Trophoblast cell (in vitro differentiated cells and primary cell): Measurements from ENCODE around the gene OSTN.

Source experiments
- DNase-seq, 2 donors: peaks; one replicate each; pipeline ENCODE4 v3.0.0-alpha.2; 2016
- H2AFZ ChIP-seq: 2 replicates; pipeline ENCODE4 v1.6.1; 2013; ENCODE audit warnings: low read length, moderate library complexity, mild to moderate bottlenecking; ENCODE audit not compliant: insufficient read depth, poor library complexity
- H2AK5ac ChIP-seq: 2 replicates; pipeline ENCODE4 v1.6.1; 2013; ENCODE audit warnings: mild to moderate bottlenecking, low read length
- H2BK120ac ChIP-seq: 2 replicates; pipeline ENCODE4 v1.6.1; 2013; ENCODE audit warnings: low read length, mild to moderate bottlenecking, moderate library complexity; ENCODE audit not compliant: insufficient read depth, poor library complexity
- H2BK12ac ChIP-seq: 2 replicates; pipeline ENCODE4 v1.6.1; 2013; ENCODE audit warnings: mild to moderate bottlenecking, low read length, moderate library complexity
- H2BK5ac ChIP-seq: 2 replicates; pipeline ENCODE4 v1.6.1; 2013; ENCODE audit warnings: low read length, low read depth, moderate library complexity, mild to moderate bottlenecking; ENCODE audit not compliant: poor library complexity
- H3K14ac ChIP-seq: 2 replicates; pipeline ENCODE4 v1.6.1; 2013; ENCODE audit warnings: mild to moderate bottlenecking, low read length
- H3K18ac ChIP-seq: 2 replicates; pipeline ENCODE4 v1.6.1; 2013; ENCODE audit warnings: mild to moderate bottlenecking, low read length
- H3K23ac ChIP-seq: 2 replicates; pipeline ENCODE4 v1.6.1; 2013; ENCODE audit warnings: low read length
- H3K27ac ChIP-seq: 2 replicates; pipeline ENCODE4 v1.5.1; 2013; ENCODE audit warnings: low read depth, mild to moderate bottlenecking, inconsistent platforms, low read length, moderate library complexity
- H3K27me3 ChIP-seq: 2 replicates; pipeline ENCODE4 v1.6.1; 2013; ENCODE audit warnings: inconsistent platforms, mild to moderate bottlenecking, low read length, moderate library complexity; ENCODE audit not compliant: insufficient read depth
- H3K36me3 ChIP-seq, 2 experiments: 1 replicate in 1 of 2; 2 replicates in 1 of 2; pipeline ENCODE4 v1.6.1; 2013; ENCODE audit warnings: low read length in 2 of 2, mild to moderate bottlenecking in 2 of 2, moderate library complexity in 1 of 2; ENCODE audit not compliant: insufficient read depth in 2 of 2, control insufficient read depth in 1 of 2
- H3K4ac ChIP-seq: 2 replicates; pipeline ENCODE4 v1.6.1; 2013; ENCODE audit warnings: low read depth, mild to moderate bottlenecking, low read length, moderate library complexity
- H3K4me1 ChIP-seq, 2 experiments: 1 replicate in 1 of 2; 2 replicates in 1 of 2; pipeline ENCODE4 v1.6.1; 2013; ENCODE audit warnings: low read length in 2 of 2, mild to moderate bottlenecking in 2 of 2, moderate library complexity in 1 of 2; ENCODE audit not compliant: insufficient read depth in 2 of 2, control insufficient read depth in 1 of 2
- H3K4me2 ChIP-seq: 2 replicates; pipeline ENCODE4 v1.6.1; 2013; ENCODE audit warnings: inconsistent platforms, mild to moderate bottlenecking, low read length, moderate library complexity
- H3K4me3 ChIP-seq: 2 replicates; pipeline ENCODE4 v1.5.1; 2013; ENCODE audit warnings: mild to moderate bottlenecking, low read depth, low read length, inconsistent platforms
- H3K79me1 ChIP-seq: one replicate; pipeline ENCODE4 v1.6.1; 2013; ENCODE audit warnings: low read length
- H3K79me2 ChIP-seq: 2 replicates; pipeline ENCODE4 v1.6.1; 2013; ENCODE audit warnings: low read length, mild to moderate bottlenecking; ENCODE audit not compliant: control insufficient read depth, insufficient read depth, poor library complexity
- H3K9ac ChIP-seq: 2 replicates; pipeline ENCODE4 v1.6.1; 2013; ENCODE audit warnings: mild to moderate bottlenecking, low read length
- H3K9me3 ChIP-seq: 2 replicates; pipeline ENCODE4 v1.6.1; 2013; ENCODE audit warnings: low read depth, mild to moderate bottlenecking, control low read depth, inconsistent platforms, low read length; ENCODE audit not compliant: insufficient read depth
- H4K12ac ChIP-seq: 2 replicates; pipeline ENCODE4 v1.6.1; 2013; ENCODE audit warnings: low read depth, mild to moderate bottlenecking, low read length, moderate library complexity
- H4K8ac ChIP-seq: 2 replicates; pipeline ENCODE4 v1.6.1; 2013; ENCODE audit warnings: low read depth, mild to moderate bottlenecking, low read length, moderate library complexity
- H4K91ac ChIP-seq: one replicate; pipeline ENCODE4 v1.6.1; 2013; ENCODE audit warnings: low read depth, mild to moderate bottlenecking, low read length, moderate library complexity
- WGBS: extraction: QIAGEN DNeasy Blood & Tissue Kit; methylation state at CpG from one replicate; pipeline ENCODE4 v1.1.7; 2013; ENCODE audit warnings: missing lambda C conversion rate; ENCODE audit not compliant: insufficient read length, insufficient coverage; ENCODE audit errors: extremely low coverage; 5-methylcytosine and 5-hydroxymethylcytosine counted together

Gene OSTN

GRCh38 chr3:191158815-191159214 is 40.2 kb upstream of the OSTN start:
- Histone ChIP-seq H4K12ac (no peak overlapping the region), H3K9me3 (no peaks in the 10 kb centered on the region), H4K91ac (no peak overlapping the region)

GRCh38 chr3:191165802-191166201 is 33.2 kb upstream of the OSTN start:
- Histone ChIP-seq H2AK5ac (no peak overlapping the region), H4K8ac (no peak overlapping the region), H4K91ac (no peak overlapping the region), H3K9me3 (no peaks in the 10 kb centered on the region), H3K4me1 (no peaks in the 10 kb centered on the region), H3K4me3 (no peak overlapping the region), H3K79me1 (no peaks in the 10 kb centered on the region), H3K27ac (no peak overlapping the region), H2BK5ac (no peak overlapping the region), H2AFZ (no peak overlapping the region), H3K36me3 (no peaks in the 10 kb centered on the region), H3K79me2 (no peaks in the 10 kb centered on the region), H3K18ac (no peak overlapping the region), H2BK12ac (no peak overlapping the region), H4K12ac (no peak overlapping the region), H3K4me2 (no peak overlapping the region), H3K4ac (no peak overlapping the region), H3K14ac (no peak overlapping the region), H2BK120ac (no peak overlapping the region), H3K23ac (no peak overlapping the region), H3K27me3 (no peaks in the 10 kb centered on the region), H3K9ac (no peak overlapping the region)
- DNase-seq = no peak
- WGBS = no CpG with 5 or more reads among the region's 1 CpG

More at GRCh38 chr3:191158815-191159214, 40.2 kb upstream of the OSTN start:
- Histone ChIP-seq H3K9ac (no peak overlapping the region), H3K4me2 (no peak overlapping the region), H2BK5ac (no peak overlapping the region), H3K4me1 (no peaks in the 10 kb centered on the region), H3K14ac (no peak overlapping the region), H3K27me3 (no peaks in the 10 kb centered on the region), H3K23ac (no peak overlapping the region), H3K18ac (no peak overlapping the region), H3K79me2 (no peaks in the 10 kb centered on the region), H3K36me3 (no peaks in the 10 kb centered on the region), H2AK5ac (no peak overlapping the region), H2AFZ (no peak overlapping the region), H3K4me3 (no peak overlapping the region), H3K79me1 (no peaks in the 10 kb centered on the region), H4K8ac (no peak overlapping the region), H2BK12ac (no peak overlapping the region), H3K4ac (no peak overlapping the region), H2BK120ac (no peak overlapping the region), H3K27ac (no peak overlapping the region)
- no CpG with 5 or more reads among the region's 1 CpG for WGBS
- DNase-seq = no peak

GRCh38 chr3:191166368-191166767 is 32.7 kb upstream of the OSTN start:
- H3K4me3 ChIP-seq = no peak overlapping the region
- no peaks in the 10 kb centered on the region for H3K36me3 ChIP-seq
- H3K4ac ChIP-seq = no peak overlapping the region
- H2BK5ac ChIP-seq = no peak overlapping the region
- no CpG with 5 or more reads among the region's 3 CpGs for WGBS
- no peaks in the 10 kb centered on the region for H3K4me1 ChIP-seq
- H2AFZ ChIP-seq = no peak overlapping the region
- no peak overlapping the region for H3K9ac ChIP-seq
- no peak overlapping the region for H4K91ac ChIP-seq
- H2BK12ac ChIP-seq = no peak overlapping the region
- no peaks in the 10 kb centered on the region for H3K79me2 ChIP-seq
- H3K27me3 ChIP-seq = no peaks in the 10 kb centered on the region
- no peak overlapping the region for H2BK120ac ChIP-seq
- no peak overlapping the region for H4K8ac ChIP-seq
- H3K27ac ChIP-seq = no peak overlapping the region
- no peak for DNase-seq
- no peak overlapping the region for H3K4me2 ChIP-seq
- no peaks in the 10 kb centered on the region for H3K79me1 ChIP-seq
- no peak overlapping the region for H3K18ac ChIP-seq
- H2AK5ac ChIP-seq = no peak overlapping the region
- H3K9me3 ChIP-seq = no peaks in the 10 kb centered on the region
- H3K14ac ChIP-seq = no peak overlapping the region
- no peak overlapping the region for H4K12ac ChIP-seq
- no peak overlapping the region for H3K23ac ChIP-seq

GRCh38 chr3:191169566-191169965 is 29.5 kb upstream of the OSTN start:
- H2BK120ac ChIP-seq = no peak overlapping the region
- no peak for DNase-seq
- no peak overlapping the region for H3K4me2 ChIP-seq

More at GRCh38 chr3:191169566-191169965, 29.5 kb upstream of the OSTN start:
- no peaks in the 10 kb centered on the region for H3K4me1 ChIP-seq
- H3K23ac ChIP-seq = no peak overlapping the region
- no peaks in the 10 kb centered on the region for H3K27me3 ChIP-seq
- H2BK12ac ChIP-seq = no peak overlapping the region
- H3K9me3 ChIP-seq = no peaks in the 10 kb centered on the region
- H3K14ac ChIP-seq = no peak overlapping the region
- H3K18ac ChIP-seq = no peak overlapping the region
- H4K12ac ChIP-seq = no peak overlapping the region
- H3K9ac ChIP-seq = no peak overlapping the region
- H3K4me3 ChIP-seq = no peak overlapping the region
- H2AK5ac ChIP-seq = no peak overlapping the region
- H4K91ac ChIP-seq = no peak overlapping the region
- no peak overlapping the region for H2AFZ ChIP-seq
- H3K36me3 ChIP-seq = no peaks in the 10 kb centered on the region
- no peak overlapping the region for H2BK5ac ChIP-seq
- H3K79me2 ChIP-seq = no peaks in the 10 kb centered on the region
- no peak overlapping the region for H4K8ac ChIP-seq
- no peaks in the 10 kb centered on the region for H3K79me1 ChIP-seq
- H3K27ac ChIP-seq = no peak overlapping the region
- no peak overlapping the region for H3K4ac ChIP-seq
